SW 1271 (cell line): Measurements from ENCODE around the gene ENAH.

ENCODE experiments used
- DNase-seq, 2 experiments: peaks; one replicate each; lab custom pipeline; 2025; lab: John Stamatoyannopoulos, UW

ENAH gene

GRCh38 chr1:225451340-225451739, 201.6 kb downstream of the ENAH start:
- no peak for DNase-seq

GRCh38 chr1:225450491-225451191, 202.3 kb downstream of the ENAH start:
- no peak for DNase-seq

DNA sequence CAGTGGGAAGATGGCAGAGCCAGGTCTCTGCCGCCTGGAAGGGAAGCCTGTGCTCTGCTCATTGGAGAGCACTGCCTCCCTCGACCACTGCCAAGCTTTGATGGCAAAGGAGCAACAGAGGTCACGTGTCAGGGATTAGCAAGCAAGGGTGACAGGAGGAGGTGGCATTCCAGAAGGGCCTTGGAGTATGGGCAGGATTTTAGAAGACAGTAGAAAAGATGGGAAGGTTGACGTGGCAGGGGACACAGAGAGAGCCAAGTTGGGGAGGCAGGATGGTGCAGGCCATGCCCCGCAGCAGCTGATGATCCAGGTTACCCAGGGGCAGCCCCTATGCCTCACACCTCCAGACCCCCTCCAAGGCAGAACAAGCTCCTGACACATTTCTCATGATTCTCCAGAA, 203.1 kb downstream of the ENAH start:
- DNase-seq: no peak

GRCh38 chr1:225449261-225449660, 203.7 kb downstream of the ENAH start:
- DNase-seq: no peak

DNA sequence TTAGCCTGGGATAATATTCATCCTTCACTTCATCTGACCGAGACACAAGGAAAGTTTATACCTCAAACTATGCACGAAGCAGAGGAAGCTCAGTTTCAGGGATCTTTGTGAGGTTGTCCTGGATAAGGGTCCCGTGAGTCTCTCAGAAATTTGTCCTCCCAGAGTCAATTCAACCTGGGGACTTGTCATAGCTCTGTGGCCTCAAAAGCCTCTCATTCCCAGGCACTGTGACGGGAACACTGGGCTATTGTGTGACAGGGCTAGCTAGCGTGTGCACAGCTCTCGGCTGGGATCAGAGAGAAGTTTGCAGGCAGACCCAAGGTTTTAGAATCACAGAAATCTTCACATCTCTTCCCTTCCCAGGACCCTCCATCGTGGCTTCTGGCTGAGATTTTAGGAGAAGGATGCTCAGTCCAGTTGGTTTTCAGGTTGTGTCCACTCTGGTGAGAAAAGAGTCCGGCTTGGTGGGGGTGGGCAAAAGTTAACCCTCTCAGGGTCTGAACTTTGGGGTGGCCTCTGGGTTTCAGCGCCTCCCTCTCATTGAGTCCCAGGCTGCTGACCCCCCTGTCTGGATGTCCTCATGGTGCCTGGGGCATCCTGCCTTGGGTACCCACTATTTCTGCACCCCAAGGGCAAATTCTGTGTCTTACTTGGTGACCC, 204.6 kb downstream of the ENAH start:
- DNase-seq: no peak

DNA sequence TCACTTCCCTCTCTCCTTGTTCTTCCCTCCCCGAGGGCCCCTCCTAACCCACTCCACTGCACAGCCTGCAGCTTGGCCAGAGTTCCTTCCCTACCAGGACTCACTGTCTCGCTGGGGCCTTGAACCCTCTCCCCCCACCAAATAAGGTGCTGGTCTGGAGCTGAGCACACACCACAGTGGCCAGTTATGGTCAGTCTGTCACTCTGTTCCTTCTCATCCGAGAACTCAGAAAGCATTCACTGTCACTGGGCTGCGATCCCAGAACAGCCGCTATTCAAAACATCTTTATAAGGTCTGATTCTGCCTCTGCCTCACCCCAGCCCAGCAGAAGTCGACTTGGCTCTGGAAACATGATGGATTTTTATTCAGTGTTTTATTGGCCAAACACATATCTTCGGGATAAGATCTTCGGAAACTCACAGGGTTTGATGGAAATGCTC, 205.3 kb downstream of the ENAH start:
- DNase-seq: no peak

- DNase-seq: no peak
Measured at GRCh38 chr1:225446981-225447615, 205.8 kb downstream of the ENAH start.

DNA sequence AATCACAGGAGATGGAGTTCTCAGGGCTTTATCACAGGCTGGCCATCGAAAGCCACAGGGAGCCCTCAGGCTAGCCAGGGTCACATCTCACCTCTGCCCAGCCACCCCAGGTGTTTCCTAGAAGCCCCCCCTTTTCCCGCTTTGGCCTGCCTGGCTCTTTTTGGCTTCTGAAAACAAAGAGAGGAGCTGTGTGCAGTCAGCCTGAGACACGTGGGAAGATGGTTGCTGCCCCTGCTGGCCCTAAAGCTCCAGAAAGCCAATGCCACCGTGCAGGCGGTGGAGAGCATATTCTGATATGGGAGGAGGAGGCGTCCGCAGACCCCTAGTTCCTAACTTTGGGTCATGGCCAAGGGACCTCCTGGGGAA, 206.3 kb downstream of the ENAH start:
- DNase-seq: no peak

- DNase-seq: no peak
Measured at GRCh38 chr1:225445639-225446594, 207.0 kb downstream of the ENAH start.

- DNase-seq: no peak
Measured at GRCh38 chr1:225442123-225442505, 210.8 kb downstream of the ENAH start.

- no peak for DNase-seq
Measured at GRCh38 chr1:225441314-225442122, 211.4 kb downstream of the ENAH start.

- DNase-seq: no peak
Measured at GRCh38 chr1:225440380-225441221, 212.3 kb downstream of the ENAH start.

GRCh38 chr1:225437710-225438437, 215.0 kb downstream of the ENAH start:
- DNase-seq: peak in 1 of 2 experiments; percentile 21
